ENCODE measurements around the gene YARS1. TPM values are rescaled to one million over a fixed set of nuclear protein-coding genes. Genes with fewer than 3 reads are reported as not detected.

YARS1 gene
- total and polyA plus RNA-seq, 4 donors: 20.4 to 76.1 (median 47.0) TPM

GRCh38 chr1:32725615-32725982, 91.6 kb downstream of the YARS1 start:
- no peaks in the 10 kb centered on the region for H3K36me3 ChIP-seq (ENCODE audit: control insufficient read depth in 1 of 2, insufficient read depth in 2 of 2, low read length in 1 of 2)
- intact Hi-C loops (cut with DNase I): no loop called here
- 95 to 96% methylated on average over 3 of the region's 3 CpGs for WGBS, 2 donors
- no peak overlapping the region for H3K27ac ChIP-seq (ENCODE audit: low read depth in 1 of 2, low read length in 2 of 2)
- no peaks in the 10 kb centered on the region for H3K9me3 ChIP-seq (ENCODE audit: control insufficient read depth, low read length)
- H3K4me1 ChIP-seq (ENCODE audit: control insufficient read depth in 1 of 2, insufficient read depth in 2 of 2, low read length in 2 of 2): no peaks in the 10 kb centered on the region
- H3K27me3 ChIP-seq (ENCODE audit: control insufficient read depth in 1 of 2, insufficient read depth in 2 of 2, low read length in 1 of 2): no peaks in the 10 kb centered on the region
- ATAC-seq (ENCODE audit: low FRiP score) (no peak), DNase-seq (no peak)
- no peak overlapping the region for H3K4me3 ChIP-seq (ENCODE audit: low read length in 2 of 2)

Other genes starting within 250 kb of the YARS1 start
- 10 to 100 TPM; 36.3 to 37.8 TPM for gene ZBTB8OS, start 166.8 kb downstream of the YARS1 start, total RNA-seq
- 10 to 100 TPM; 43.6 to 78.3 TPM for gene ZBTB8OS, start 166.8 kb downstream of the YARS1 start, polyA plus RNA-seq
- gene RBBP4, start 166.2 kb downstream of the YARS1 start, total RNA-seq: 100 to 1,000 TPM; 106 to 114 TPM
- gene RBBP4, start 166.2 kb downstream of the YARS1 start, polyA plus RNA-seq: 10 to 100 TPM; 31.4 to 41.3 TPM
- gene SYNC, start 114.6 kb downstream of the YARS1 start, total RNA-seq: 10 to 100 TPM; 37.5 to 89.8 TPM
- gene SYNC, start 114.6 kb downstream of the YARS1 start, polyA plus RNA-seq: 10 to 100 TPM; 11.4 to 36.8 TPM
- gene S100PBP, start 295 bp upstream of the YARS1 start, total RNA-seq: 10 to 100 TPM; 37.4 to 60.7 TPM
- gene S100PBP, start 295 bp upstream of the YARS1 start, polyA plus RNA-seq: 10 to 100 TPM in 1 of 2 donors, 1 to 10 TPM in 1; 2.8 to 12.1 TPM
- gene FNDC5, start 53.6 kb upstream of the YARS1 start, total RNA-seq: 10 to 100 TPM in 1 of 2 donors, 1 to 10 TPM in 1; 5.6 to 17.6 TPM
- 10 to 100 TPM in 1 of 2 donors, 1 to 10 TPM in 1; 8.1 to 11.7 TPM for gene FNDC5, start 53.6 kb upstream of the YARS1 start, polyA plus RNA-seq
- gene HPCA, start 69.1 kb upstream of the YARS1 start, total RNA-seq: under 1 TPM in 1 of 2 donors, not detected in 1; 0.51 TPM
- gene HPCA, start 69.1 kb upstream of the YARS1 start, polyA plus RNA-seq: under 1 TPM in 1 of 2 donors, not detected in 1; 0.90 TPM
- gene TMEM54, start 84.0 kb upstream of the YARS1 start, total RNA-seq: 10 to 100 TPM; 21.1 to 23.8 TPM
- 10 to 100 TPM; 25.3 to 77.5 TPM for gene TMEM54, start 84.0 kb upstream of the YARS1 start, polyA plus RNA-seq
- gene RNF19B, start 147.5 kb upstream of the YARS1 start, total RNA-seq: 10 to 100 TPM; 25.5 to 51.5 TPM
- gene RNF19B, start 147.5 kb upstream of the YARS1 start, polyA plus RNA-seq: 10 to 100 TPM; 13.8 to 16.4 TPM
- gene AK2, start 219.5 kb upstream of the YARS1 start, total RNA-seq: 10 to 100 TPM; 87.4 to 95.6 TPM
- 10 to 100 TPM; 71.8 to 77.8 TPM for gene AK2, start 219.5 kb upstream of the YARS1 start, polyA plus RNA-seq

Measured in aorta (tissue), 5 donors.